Stimulated activated CD4-positive, alpha-beta T cell treated with anti-CD3 and anti-CD28 coated beads, Interleukin-4, amount 100 ng/mL, for 24 hours (primary cell): ENCODE results near the gene KIAA1191.
"Not testable (repeated sequence)": the region's sequence is repeated elsewhere in the genome, so short reads cannot be mapped to it uniquely, and the experiment has no call there.

ENCODE experiments used
- DNase-seq: peaks from one replicate; pipeline ENCODE4 v3.0.0-alpha.2; 2020

Gene KIAA1191

DNA sequence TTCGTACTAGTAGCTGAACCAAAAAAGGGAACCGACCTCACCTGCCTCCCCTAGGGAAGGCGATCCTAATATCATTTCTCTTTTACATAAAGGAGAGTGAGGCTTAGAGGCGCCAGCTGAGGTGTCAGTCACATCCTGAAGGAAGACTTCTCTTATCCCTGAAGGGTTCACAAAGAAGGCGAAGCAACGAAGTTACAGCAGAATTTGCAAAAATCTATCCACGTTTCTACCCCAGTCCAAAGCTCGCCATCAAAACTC is 598 bp upstream of the KIAA1191 start:
- DNase-seq, result no peak

DNA sequence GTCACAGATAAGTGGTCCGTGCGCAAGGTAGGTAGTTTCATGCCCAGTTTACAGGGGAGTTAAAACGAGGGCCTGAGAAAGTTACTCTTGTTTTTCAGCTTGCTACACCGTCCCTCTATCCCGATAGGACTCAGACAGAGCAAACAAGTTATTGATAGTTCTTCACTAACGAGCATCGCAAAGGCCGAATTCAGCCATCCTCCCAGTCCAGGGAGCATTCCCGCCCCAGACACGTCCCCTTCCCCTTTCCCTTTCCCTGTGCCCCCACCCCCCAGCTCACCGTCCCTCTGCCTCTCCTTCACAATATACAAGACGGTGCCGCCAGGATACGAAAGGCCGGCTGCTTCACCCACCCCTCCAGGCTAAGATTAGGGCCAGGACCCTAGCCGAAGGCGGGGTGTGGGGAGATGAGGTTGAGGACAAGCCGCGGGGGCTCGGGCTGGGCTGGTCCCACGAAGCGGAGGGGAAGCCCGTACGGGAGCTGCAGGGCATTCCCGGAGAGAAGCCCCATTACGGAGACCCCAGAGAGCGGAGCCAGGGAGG is 599 bp downstream of the KIAA1191 start:
- DNase-seq, result no peak

DNA sequence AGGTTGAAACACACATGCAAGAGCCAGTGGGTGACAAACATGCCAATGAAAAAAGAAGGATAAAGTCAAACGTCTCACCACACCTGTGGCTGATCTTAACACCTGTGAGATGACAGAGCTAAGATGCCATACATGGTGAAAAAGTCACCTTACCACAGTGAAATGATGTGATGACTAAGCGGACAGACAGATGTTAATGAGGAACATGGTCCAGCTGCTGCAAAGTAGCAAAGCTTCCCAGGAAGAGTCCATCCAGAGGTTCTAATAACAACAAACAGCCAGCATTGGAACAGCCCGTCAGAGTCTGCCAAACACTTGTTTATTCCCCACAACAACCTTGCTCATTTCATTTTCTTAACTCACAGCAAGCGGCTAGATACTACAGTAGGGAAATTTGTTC is 1.9 kb downstream of the KIAA1191 start:
- no peak for DNase-seq

DNA sequence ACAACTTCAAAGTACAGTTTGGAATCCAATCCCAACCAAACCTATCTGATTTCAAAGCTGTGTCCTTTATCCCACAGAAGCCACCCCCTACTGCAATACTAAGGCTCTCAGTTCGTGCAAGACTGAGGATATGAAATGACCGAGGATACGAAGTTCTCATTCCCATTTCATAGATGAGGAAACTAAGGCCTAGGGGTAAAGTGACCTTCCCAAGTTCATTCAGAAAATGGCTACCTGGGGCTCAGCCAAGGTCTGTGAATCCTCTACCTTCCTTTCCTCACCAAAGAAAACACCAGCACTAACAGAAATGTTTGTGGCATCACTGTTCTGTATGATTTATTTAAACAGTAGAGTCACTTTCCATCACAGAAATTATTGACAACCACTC is 5.4 kb downstream of the KIAA1191 start:
- DNase-seq, result no peak

DNA sequence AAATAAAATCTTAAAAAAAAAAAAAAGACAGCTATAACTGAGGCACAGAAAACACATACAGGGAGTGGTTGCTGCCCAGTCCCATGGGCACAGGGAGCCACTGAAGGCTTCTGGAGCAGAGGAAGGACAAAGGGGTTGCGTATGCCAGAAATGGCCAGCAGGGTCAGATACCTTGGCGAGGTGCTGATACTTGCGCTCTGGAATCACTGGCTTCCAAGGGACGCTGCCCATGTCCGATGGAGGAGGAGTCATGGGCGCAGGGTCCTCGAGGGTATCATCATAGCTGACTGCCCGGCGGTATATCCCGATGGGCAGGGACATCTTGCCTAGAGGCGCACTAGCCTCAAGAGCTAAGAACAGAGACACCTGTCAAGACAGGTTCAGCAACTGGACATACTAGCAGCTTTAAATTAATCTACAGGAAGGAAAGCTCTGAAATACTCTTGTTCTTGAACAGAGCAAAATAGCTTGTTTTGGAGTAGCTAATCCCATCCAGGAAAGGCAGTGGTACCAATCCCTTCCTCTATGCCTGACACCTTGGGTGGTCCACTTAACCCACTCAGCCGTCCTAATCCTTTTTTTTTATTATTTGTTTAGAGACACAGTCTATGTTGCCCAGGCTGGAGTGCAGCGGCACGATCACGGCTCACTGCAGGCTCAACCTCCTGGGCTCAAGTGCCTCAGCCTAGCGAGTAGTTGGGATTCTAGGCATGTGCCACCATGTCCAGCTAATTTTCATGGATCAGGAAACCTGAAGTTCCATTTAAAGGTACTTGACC is 6.0 kb downstream of the KIAA1191 start:
- no peak for DNase-seq

DNA sequence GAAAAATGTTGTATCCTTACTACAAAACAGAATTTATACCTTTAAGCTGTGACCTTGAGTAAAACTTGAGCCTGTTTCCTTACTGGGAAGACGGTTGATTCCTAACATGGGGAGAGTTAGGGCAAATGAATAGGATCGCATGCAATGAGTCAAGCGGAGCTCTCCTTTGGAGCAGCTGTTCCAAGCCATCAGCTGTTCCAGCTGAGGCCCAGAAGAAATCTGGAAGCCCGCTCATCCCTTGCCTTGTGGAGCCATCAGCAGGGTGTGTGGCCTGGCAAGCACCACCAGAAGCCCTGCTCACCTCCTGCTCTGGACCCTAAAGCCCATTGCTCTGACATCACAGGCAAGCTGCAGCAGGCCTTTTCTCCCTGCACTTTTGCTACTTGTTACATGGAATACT is 8.0 kb downstream of the KIAA1191 start:
- DNase-seq, result no peak

DNA sequence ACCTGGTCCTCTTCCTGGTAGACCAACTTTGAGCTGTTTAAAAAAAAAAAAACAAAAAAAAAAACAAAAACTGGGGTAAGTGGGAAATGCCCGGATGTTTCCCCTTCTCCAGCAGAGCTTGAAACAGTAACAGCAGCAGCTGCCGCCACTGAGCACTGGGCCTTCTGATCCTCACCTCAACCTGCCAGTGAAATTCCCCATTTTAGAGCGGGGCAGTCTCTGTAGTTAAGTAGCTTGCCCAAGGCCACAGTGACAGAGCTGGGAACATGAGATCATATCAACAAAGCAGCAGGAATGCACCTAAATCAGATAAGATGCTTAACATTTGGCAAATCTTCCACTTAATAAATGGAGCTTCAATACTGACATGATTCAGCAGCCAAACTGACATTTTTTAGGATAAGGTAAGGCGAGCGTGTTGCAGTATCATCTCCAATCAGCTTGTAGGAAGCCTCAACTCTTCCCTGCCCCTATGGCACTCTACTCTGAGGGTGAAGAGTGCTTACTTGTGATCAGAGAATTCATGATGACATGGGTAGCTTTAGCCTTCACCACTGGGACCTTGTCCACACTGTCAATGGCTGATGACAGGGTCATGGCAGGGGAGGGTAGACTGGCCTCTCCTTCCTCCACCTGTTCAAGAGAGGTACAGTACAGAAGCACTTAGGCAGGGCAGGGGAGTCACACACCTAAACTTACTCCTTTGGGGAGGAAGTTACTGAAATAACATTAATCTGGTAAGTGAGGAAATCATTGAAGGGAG is 9.3 kb downstream of the KIAA1191 start:
- DNase-seq, result no peak

DNA sequence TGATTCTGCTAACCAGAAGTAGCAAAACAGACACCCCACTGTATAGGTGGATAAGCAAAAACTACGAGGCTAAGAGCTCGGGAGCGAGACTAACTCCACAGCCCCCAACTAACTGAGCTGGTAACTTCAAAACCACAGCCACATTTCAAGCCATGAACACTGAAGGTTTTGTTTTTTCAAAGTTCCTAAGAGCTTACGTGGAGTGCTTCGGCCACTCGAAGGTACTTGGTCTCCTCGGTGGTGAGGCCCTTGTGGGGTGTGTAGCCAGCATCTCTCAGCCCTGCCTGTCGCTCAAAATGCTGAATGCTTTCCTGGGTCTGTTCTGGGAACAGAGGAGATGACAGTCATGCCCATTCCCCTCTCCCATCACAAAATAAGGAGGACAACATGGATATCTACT is 11.1 kb downstream of the KIAA1191 start:
- DNase-seq, result no peak

DNA sequence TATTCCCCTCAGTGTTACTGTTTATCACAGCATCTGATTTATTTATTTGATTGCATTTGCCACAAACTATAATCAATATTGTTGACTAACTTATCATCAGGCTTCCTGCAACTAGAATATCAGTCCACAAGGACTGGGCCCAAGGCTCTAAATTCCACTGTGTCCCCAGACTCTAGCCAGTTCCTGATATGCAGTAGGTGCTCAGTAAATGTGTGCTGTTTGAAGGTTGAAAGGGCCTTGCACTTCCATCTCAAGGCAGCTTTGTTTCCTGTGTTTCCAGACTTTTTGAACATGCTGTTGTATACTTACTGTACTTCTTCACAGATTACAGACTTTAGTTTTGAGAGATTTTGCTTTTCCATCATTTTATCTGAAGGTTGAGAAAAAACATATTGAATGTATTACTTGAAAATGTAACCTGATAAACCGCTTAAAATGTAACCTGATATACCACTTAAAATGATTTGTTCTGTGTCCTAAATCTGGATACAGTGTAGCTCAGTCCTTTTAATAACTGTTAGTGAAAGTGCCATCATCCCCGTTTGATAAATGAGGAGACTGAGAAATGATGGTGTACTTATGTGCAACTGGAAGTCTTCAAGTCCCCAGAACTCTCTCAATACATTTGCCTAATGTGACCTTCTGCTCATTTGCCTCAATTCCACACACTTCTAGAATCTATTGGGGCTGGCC is 18.7 kb downstream of the KIAA1191 start:
- DNase-seq, result no peak

DNA sequence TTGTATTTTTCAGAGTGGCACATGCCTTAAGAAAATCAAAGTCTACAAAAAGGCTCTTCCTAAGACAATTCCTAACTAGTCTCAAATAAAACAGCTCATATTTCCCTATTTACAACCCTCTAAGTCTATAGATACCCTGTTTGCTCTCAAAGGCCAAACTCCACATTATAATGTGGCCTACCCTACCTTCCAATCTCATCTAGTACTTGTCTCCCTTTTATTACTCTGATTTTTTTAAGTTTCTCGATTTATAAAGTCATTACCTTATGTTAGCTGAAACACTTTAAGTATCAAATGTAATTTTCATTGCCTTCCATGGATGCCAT is 19.4 kb downstream of the KIAA1191 start:
- DNase-seq, result no peak

DNA sequence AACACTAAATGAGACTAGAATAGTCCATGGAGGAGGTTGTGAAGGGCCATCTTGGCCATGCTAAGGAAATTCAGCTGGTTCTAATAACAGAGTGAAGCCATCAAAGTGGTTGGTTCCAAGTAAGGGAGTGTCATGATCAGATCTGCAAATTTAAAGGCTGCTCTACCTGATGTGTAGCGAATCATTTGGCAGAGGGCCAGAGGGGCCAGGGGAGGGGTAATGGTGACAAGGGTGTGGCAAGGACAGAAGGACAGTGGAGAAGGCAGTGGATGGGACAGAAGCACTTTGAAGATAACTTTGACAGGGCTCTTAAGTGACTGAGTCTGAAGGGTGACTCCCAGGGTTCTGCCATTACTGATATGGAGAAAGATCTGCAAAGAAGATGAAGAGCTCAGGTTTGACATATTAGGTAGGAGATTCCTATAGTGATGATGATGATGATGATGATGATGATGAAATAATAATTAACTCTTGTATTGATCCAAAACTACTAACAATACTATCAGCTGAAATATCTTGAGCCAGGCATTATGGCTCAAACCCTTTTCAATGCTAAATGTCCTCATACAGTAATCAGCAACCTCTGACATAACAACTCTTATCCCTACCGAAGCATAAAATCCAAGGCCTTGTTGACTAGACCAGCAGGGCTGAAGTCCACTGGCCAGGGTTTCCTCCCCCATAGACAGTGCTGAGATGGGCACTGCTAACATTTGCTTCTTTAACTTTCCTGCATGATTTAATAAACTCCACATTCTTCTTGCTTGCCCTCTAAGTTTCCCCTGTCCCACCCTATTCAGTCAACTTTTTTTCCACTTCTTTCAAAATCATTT is 20.0 kb downstream of the KIAA1191 start:
- no peak for DNase-seq

DNA sequence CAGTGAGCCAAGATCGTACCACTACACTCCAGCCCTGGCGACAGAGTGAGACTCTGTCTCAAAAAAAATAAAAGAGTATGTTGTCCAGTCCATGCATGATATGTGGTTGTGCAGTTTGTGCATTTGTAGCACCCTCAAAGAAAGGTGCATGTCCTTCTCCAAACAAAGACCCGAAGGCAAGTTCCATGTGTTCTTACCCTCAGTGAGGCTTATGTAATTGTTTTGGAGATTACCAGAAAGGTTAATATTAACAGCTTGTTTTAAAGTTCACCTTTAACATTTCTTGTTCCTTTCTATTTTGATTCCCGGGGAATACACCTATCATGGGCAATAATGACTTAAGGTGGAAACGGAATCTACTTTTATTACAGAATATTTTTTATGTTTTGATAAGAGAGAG is 22.3 kb downstream of the KIAA1191 start:
- no peak for DNase-seq

DNA sequence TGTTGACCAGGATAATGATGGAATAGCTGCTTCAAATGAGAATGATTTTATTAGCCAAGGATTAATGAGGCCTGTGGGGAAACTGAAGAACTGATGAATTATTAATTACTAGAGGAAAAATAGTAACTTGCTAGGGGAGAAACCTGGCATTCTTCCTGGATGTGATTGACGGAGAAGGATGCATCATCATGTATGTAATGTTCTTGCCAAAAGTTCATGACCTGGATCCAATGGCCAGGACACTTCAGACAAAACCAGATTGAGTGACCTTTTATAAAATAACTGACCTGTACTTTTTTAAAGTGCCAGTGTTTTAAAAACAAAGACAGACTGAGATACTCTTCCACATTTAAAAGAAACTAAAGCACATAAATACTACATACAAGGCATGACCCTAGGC is 23.7 kb downstream of the KIAA1191 start:
- no peak for DNase-seq

DNA sequence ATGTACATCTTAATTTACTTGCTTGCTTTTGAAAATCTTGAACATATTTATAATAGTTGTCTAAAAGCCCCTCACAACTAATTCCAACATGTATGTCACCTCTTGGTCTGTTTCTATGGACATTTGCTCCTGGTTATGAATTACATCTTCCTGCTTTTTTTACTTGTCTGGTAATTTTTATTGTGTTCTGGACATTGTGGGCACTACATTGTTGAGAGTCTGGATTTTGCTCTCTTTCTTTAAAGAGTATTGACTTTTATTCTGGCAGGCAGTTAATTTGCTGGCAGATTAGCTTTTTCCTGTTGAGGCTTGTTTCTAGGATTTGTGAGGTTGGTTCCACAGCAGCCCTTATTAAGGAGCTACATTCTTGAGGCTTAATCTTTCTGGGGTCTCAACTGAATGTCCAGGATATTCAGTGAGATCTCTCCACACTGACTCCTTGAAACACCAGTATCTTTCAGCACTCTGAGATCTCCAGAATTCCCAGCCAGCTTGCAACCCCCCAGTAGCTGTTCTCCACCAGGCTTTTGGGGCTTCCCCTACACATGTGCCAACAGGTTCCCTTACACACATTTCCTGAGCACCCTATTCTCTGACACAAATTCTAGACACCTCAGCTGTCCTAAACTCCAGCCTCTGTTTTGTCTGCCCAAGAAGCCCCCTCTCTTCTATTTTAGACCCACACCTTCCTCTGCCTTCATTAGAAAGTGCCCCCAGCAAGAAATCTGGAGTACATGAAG is 27.4 kb downstream of the KIAA1191 start:
- DNase-seq, result no peak

DNA sequence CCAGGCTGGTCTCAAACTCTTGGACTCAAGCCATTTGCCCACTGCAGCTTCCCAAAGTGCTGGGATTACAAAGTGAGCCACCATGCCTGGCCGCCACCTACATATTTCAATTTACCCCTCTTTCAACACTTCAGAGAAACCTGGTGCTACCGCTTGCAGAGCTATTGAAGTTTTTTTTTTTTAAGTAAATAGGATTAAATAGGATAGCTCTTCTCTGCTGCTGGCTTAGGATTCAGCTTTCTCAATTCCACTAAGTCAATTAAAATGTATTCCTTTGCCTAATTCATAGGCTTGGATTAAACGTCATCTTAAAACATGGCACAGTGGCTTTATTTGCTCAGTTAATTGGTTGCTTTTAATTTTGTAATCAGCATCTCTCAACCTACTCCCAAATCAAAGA is 41.0 kb downstream of the KIAA1191 start:
- no peak for DNase-seq

DNA sequence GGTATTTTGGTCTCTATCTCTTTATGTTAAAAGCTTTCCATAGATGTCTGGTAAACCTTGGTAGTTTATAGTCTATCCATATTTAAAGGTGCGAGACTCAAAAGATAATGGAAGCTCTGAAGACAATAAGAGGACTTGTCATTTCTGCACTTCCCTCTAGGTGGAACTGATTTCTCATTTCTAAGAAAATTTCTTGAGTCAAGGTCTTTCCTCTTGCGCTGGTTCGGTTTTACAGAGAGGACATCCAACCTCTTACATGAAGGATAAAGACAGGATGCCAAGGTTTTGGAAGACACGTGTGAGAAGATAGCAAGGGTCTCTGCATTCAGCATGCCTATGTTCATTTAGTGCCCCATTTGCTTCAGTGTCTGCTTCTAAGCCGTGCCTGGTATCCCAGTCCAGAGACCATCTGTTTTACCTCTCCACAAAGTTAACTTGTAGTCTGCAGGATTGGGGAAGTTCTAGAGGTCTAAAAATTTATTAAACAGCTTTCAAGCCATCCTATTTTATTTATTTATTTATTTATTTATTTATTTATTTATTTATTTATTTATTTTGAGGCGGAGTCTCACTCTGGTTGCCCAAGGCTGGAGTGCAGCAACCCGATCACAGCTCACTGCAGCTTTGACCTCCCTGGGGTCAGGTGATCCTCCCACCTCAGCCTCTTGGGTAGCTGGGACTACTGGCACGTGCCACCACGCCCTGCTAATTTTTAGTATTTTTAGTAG is 41.6 kb downstream of the KIAA1191 start:
- DNase-seq, result no peak

DNA sequence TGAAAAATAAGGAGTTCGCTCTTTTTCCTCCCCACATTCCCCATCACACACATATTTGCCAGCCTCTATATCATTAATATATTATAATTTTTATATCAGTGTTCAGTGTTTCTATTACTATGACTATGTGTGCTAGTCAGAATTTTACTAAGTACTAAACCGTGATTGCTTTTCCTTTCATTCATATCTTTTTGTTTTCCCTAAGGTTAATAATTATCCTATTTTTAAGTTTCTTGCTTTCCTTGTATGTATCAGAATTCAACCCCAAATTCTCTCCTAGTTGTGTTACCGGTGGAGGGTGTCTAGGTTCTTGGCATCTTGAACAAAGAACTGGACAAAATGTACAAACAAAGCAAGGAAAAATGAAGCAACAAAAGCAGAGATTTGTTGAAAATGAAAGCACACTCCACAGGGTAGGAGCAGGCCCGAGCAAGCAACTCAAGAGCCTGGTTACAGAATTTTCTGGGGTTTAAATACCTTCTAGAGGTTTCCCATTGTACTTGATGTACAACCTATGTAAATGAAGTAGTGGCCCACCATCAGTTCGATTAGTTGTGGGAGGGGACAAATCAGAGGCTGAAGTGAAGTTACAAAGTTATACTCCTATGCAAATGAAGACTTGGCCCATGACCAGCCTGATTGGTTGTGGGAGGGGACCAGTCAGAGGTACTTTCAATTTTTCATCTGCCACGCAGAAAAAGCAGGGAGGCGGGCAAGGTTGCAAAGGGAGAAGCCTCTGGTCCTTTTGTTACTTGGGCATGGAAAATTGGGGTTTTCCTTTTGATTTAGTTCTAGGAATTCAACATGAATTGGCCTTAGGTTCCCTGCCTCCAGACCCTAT is 43.8 kb downstream of the KIAA1191 start:
- DNase-seq, result no peak

DNA sequence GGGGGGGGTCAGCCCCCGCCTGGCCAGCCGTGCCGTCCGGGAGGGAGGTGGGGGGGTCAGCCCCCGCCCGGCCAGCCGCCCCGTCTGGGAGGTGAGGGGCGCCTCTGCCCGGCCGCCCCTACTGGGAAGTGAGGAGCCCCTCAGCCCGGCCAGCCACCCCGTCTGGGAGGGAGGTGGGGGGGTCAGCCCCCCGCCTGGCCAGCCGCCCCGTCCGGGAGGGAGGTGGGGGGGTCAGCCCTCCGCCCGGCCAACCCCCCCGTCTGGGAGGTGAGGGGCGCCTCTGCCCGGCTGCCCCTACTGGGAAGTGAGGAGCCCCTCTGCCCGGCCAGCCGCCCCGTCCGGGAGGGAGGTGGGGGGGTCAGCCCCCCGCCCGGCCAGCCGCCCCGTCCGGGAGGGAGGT is 56.2 kb downstream of the KIAA1191 start:
- not testable (repeated sequence) for DNase-seq
